ENCODE data around the gene GJB3.

Gene GJB3

DNA sequence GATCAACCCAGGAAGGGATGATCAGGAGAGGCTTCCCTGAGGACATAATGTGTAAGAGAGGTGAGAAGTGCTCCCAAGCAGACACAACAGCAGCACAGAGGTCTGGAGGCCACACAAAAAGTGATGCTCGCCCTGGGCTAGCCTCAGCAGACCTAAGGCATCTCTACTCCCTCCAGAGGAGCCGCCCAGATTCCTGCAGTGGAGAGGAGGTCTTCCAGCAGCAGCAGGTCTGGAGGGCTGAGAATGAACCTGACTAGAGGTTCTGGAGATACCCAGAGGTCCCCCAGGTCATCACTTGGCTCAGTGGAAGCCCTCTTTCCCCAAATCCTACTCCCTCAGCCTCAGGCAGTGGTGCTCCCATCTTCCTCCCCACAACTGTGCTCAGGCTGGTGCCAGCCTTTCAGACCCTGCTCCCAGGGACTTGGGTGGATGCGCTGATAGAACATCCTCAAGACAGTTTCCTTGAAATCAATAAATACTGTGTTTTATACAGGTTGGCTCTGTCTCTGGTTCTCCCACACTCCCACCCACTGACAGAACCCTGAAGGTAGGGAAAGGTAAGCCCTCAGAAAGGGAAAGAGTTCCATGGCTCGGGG is 5.0 kb downstream of the GJB3 start:
- Histone ChIP-seq H3K27ac (peak overlapping the region in 1 of 2 donors; percentile 79), H3K4me3 (no peak overlapping the region)
- peak; percentile 68 for DNase-seq (ENCODE audit: low spot score)
- TF ChIP-seq CTCF (IDR thresholded peaks at IDR 0.05): no peak

DNA sequence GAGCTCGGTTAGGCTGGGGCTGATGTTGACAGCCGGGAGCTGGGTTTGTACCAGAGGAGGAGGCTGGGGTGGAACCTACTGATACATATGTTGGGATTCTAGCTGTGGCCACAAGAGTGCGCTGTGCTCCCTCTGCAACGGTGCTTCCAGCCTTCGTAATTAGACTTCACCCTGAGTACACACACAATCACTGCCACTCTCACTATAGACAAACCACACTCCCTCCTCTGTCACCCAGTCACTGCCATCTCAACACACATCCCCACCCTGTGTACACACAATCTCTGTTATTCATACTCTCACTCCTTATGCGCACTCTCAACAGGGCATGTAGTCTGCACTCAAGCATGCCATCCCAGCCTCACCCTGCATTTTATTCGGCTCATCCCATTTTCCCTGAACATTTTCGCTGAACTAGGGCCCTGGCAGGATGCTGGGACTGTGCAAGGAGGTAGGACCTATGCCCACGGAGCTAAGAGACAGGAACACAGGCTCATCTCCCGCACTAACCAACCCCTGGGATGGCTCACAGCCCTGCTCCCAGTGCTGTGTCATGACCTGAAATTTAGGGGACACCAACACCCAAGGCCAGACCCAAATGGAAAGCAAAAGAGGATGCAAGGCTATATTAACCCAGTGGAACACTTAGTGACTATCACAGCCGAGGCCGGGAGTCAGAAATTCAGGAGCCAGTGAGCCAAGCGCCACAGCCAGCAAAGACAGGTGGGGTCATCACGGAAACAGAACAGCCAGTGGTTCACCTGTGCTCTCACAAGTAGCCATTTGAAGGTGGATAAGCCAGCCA is 5.7 kb downstream of the GJB3 start:
- no peak for DNase-seq (ENCODE audit: low spot score)
- TF ChIP-seq CTCF (IDR thresholded peaks at IDR 0.05): peak; percentile 86
- peak overlapping the region in 1 of 2 donors; percentile 79 for H3K27ac ChIP-seq
- no peak overlapping the region for H3K4me3 ChIP-seq

- no peak for DNase-seq (ENCODE audit: low spot score)
- H3K27ac ChIP-seq: peak overlapping the region; percentile 15 to 79
- H3K4me3 ChIP-seq: no peak overlapping the region
- no peak for TF ChIP-seq CTCF (IDR thresholded peaks at IDR 0.05)
Observed at GRCh38 chr1:34787461-34788420, 6.7 kb downstream of the GJB3 start.

DNA sequence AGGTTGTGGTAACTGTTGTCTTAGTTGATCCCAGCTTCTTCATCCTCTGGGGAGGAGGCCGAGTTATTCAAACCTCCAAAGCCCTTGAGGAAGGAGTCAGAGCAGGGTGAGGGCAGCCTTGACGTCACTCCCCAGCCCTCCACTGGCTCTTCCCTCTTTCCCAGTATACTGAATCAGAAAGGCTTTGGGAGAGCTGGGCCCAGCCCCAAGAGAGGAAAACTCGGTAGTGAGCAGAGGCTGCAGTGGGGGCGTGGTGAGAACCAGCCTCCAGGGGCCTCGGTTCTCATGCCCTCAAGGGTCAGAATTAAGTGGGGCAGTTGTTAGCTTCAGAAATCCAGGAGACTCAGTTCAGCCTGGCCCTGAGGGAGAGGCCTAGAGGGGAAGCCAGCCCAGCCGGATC is 10.0 kb downstream of the GJB3 start:
- no peak for DNase-seq (ENCODE audit: low spot score)
- TF ChIP-seq CTCF (IDR thresholded peaks at IDR 0.05): no peak
- H3K27ac ChIP-seq: peak overlapping the region; percentile 71 to 94
- H3K4me3 ChIP-seq: no peak overlapping the region

DNA sequence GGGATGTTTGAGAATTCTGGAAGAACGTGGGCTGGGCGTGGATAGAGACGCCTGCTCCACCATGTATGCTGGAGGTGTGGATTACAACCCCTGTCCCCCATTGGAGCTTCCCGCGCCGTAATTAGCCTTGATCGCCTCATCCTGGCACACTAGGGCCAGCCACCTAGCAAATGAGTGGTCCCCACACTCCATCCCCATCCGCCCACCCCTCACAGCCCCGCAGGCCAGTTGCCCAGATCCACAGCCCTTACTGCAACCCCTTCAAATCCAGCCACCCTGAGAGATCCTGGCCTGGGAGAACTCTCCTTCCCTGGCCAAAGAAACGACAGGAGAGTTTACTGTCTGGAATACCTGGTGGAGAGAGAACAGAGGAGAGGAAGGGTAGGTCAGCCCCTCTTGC is 11.4 kb downstream of the GJB3 start:
- Histone ChIP-seq H3K27ac (peak overlapping the region; percentile 71 to 94), H3K4me3 (peak overlapping the region; percentile 82)
- TF ChIP-seq CTCF (IDR thresholded peaks at IDR 0.05): no peak
- DNase-seq (ENCODE audit: low spot score): no peak

DNA sequence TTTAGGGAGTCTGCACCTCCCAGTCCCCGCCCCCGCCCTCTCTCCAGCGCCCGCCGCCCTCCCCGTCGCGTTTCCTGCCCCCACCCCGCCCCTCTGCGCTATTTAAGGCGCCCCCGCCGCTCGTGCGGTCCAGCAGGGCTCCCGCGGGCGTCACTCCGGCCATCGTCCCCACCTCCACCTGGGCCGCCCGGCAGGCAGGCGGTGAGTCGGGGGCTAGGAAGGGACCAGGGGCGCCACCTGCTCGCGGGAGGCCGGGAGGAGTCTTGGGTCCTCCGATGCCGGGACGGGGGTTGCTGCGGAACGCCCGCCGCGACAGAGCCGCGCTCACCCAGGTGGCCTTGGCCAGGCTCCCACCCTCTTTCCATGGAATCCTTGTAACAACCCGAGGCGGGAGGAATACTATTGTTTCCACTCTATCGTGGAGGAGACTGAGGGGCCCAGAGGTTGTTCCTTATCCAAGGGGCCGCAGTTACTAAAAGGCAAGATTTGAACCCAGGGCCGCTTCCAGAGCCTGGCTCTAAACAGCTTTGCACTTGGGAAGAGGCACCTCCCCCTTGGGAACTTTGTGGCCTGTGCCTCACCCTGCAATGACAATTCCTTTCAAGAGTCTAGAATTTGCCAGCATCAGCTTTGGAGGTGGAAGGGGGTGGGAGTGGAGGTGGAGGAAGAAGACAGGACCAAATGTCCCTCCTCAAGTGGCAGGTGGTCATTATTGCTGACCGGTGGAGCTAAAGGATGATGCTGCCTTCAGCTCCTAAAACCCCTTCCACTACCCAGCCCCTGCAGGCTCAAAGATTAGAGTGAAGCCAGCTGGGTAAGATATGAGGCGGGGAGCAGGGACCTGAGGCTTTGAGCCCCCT is 12.1 kb downstream of the GJB3 start, which contains the start of gene GJA4:
Gene GJA4, plus strand, starts transcription at position 132 of the 860 bp plus-strand sequence. CDS start 1,215 bp downstream, outside the sequence.
- peak within 1 kb of the TSS; percentile 71 to 94 for H3K27ac ChIP-seq
- no peak for TF ChIP-seq CTCF (IDR thresholded peaks at IDR 0.05)
- DNase-seq (ENCODE audit: low spot score): no peak
- peak within 1 kb of the TSS; percentile 82 for H3K4me3 ChIP-seq

Data from coronary artery (tissue), 2 donors.